Endothelial cell of umbilical vein (primary cell): ENCODE measurements around the gene MEI1.

Experiments used
- CTCF ChIP-seq, 2 donors: IDR thresholded peaks; 1 replicate in 1 of 2; 2 replicates in 1 of 2; pipeline ENCODE4 v1.5.1; 2011; ENCODE audit warnings: low read length in 2 of 2, mild to moderate bottlenecking in 2 of 2, moderate library complexity in 2 of 2, control low read depth in 1 of 2, inconsistent platforms in 1 of 2, low read depth in 1 of 2; ENCODE audit not compliant: insufficient read depth in 1 of 2; ENCODE audit errors: extremely low read depth in 1 of 2
- EZH2 ChIP-seq: IDR thresholded peaks from 2 replicates; pipeline ENCODE4 v1.6.1; 2012; ENCODE audit warnings: borderline replicate concordance, low read depth, mild to moderate bottlenecking, moderate library complexity, low read length, inconsistent platforms; ENCODE audit not compliant: severe bottlenecking
- FOS ChIP-seq: IDR thresholded peaks from 2 replicates; pipeline ENCODE4 v1.6.1; 2011; ENCODE audit warnings: mild to moderate bottlenecking, low read length, moderate library complexity, borderline replicate concordance; ENCODE audit not compliant: insufficient read depth
- GATA2 ChIP-seq: IDR thresholded peaks from 2 replicates; pipeline ENCODE4 v1.7.0; 2011; ENCODE audit warnings: low read depth, mild to moderate bottlenecking, moderate library complexity, mixed read lengths, low read length; ENCODE audit not compliant: insufficient read length, insufficient read depth
- JUN ChIP-seq: IDR thresholded peaks from 2 replicates; pipeline ENCODE4 v1.6.1; 2011; ENCODE audit warnings: borderline replicate concordance, low read depth; ENCODE audit not compliant: insufficient read length, insufficient read depth
- MAX ChIP-seq: IDR thresholded peaks from 2 replicates; pipeline ENCODE4 v1.6.1; 2011; ENCODE audit not compliant: insufficient read depth, insufficient read length
- POLR2A ChIP-seq: IDR thresholded peaks from 2 replicates; pipeline ENCODE4 v1.6.1; 2012; ENCODE audit warnings: low read depth, mild to moderate bottlenecking, control low read depth, low read length
- POLR2AphosphoS5 ChIP-seq: IDR thresholded peaks from 2 replicates; pipeline ENCODE4 v1.6.1; 2012; ENCODE audit warnings: low read depth, mild to moderate bottlenecking, control low read depth, low read length, moderate library complexity; ENCODE audit not compliant: insufficient read depth

GRCh38 chr22:41775976-41776375 lies 76.7 kb downstream of the MEI1 start:
- no peak for TF ChIP-seq CTCF (IDR thresholded peaks at IDR 0.05; ENCODE audit: extremely low read depth in 1 of 2, insufficient read depth in 1 of 2, low read depth in 1 of 2, low read length in 2 of 2)
- TF ChIP-seq POLR2AphosphoS5, result no peak
- TF ChIP-seq POLR2A, result no peak
- TF ChIP-seq EZH2, result no peak
- no peak for TF ChIP-seq MAX
- TF ChIP-seq FOS, result no peak
- no peak for TF ChIP-seq GATA2
- TF ChIP-seq JUN, result no peak
